GM12878 (cell line): ENCODE measurements around the gene AHNAK. TPM values are rescaled to one million over a fixed set of nuclear protein-coding genes. Genes with fewer than 3 reads are reported as not detected.

Experiments
- ATAC-seq: fragments of 200-7000 bp; cut with Tn5 transposase; 3 replicates; pipeline ENCODE4 v1.9.1; 2020; ENCODE audit warnings: mild to moderate bottlenecking, moderate library complexity
- BruUV-seq: library from RNA; stranded (reverse); fragments of 400-500 nt; replicated peaks from 2 replicates; lab custom pipeline; 2021; lab: Mats Ljungman, UMichigan
- CTCF ChIA-PET: fragments of 300-600 bp; sonication (Branson Sonifier 250); formaldehyde crosslinking; extraction: SDS; loops from one replicate; lab custom pipeline; 2021; ENCODE audit warnings: inconsistent platforms; lab: Yijun Ruan, JAX
- POLR2A ChIA-PET: fragments of 350-600 bp; formaldehyde crosslinking; extraction: SDS; loops from one replicate; lab custom pipeline; 2021; ENCODE audit warnings: inconsistent platforms; lab: Charles Lee
- RAD21 ChIA-PET: fragments of 300-600 bp; sonication (Branson Sonifier 250); formaldehyde crosslinking; loops from one replicate; lab custom pipeline; 2023; ENCODE audit warnings: antibody characterized with exemption; ENCODE audit not compliant: unreplicated experiment; lab: Charles Lee
- SMC1A ChIA-PET: fragments of 300-600 bp; sonication (Branson Sonifier 250); formaldehyde crosslinking; loops from one replicate; lab custom pipeline; 2023; ENCODE audit not compliant: unreplicated experiment, uncharacterized antibody; lab: Charles Lee
- DNase-seq: peaks from one replicate; pipeline ENCODE4 v3.0.0-alpha.2; 2011; ENCODE audit warnings: low read depth, low spot score
- FAIRE-seq: peaks from 3 replicates; lab custom pipeline; 2011; peaks lifted over from hg19 to GRCh38; lab: Jason Lieb, UNC
- H2AFZ ChIP-seq: 2 replicates; pipeline ENCODE4 v1.6.0; 2011; ENCODE audit warnings: low read depth, low read length, control low read depth; ENCODE audit not compliant: control insufficient read depth
- H3K27ac ChIP-seq: 2 replicates; pipeline ENCODE4 v1.5.1; 2011; ENCODE audit warnings: control low read depth; ENCODE audit not compliant: control insufficient read depth, insufficient read depth
- H3K27me3 ChIP-seq, 2 experiments: replicated peaks in 1 of 2; 2 replicates each; pipeline versions ENCODE4 v1.6.0 to v1.6.1; 2011; ENCODE audit warnings: low read length in 1 of 2; ENCODE audit not compliant: control insufficient read depth in 2 of 2, insufficient read depth in 2 of 2
- H3K36me3 ChIP-seq, 2 experiments: 2 replicates each; pipeline ENCODE4 v1.5.1; 2011; ENCODE audit warnings: low read length in 1 of 2; ENCODE audit not compliant: control insufficient read depth in 2 of 2, insufficient read depth in 2 of 2
- H3K4me1 ChIP-seq: 2 replicates; pipeline ENCODE4 v1.6.1; 2011; ENCODE audit warnings: mild to moderate bottlenecking, low read length, moderate library complexity, mixed read lengths; ENCODE audit not compliant: control insufficient read depth, insufficient read depth
- H3K4me2 ChIP-seq: 2 replicates; pipeline ENCODE4 v1.6.0; 2011; ENCODE audit warnings: control low read depth; ENCODE audit not compliant: control insufficient read depth, insufficient read depth
- H3K4me3 ChIP-seq: fragments of 200-600 bp; sonication (generic); 2 replicates; pipeline ENCODE4 v1.5.1; 2016
- H3K79me2 ChIP-seq: 2 replicates; pipeline ENCODE4 v1.6.0; 2011; ENCODE audit warnings: low read length; ENCODE audit not compliant: control insufficient read depth, insufficient read depth
- H3K9ac ChIP-seq: 2 replicates; pipeline ENCODE4 v1.8.0; 2011; ENCODE audit warnings: low read length, control low read depth, mixed read lengths; ENCODE audit not compliant: control insufficient read depth, insufficient read depth
- H3K9me3 ChIP-seq: replicated peaks from 3 replicates; pipeline ENCODE4 v1.5.1; 2011; ENCODE audit warnings: mild to moderate bottlenecking, low read length; ENCODE audit not compliant: control insufficient read depth, insufficient read depth
- H4K20me1 ChIP-seq: 2 replicates; pipeline ENCODE4 v1.6.0; 2011; ENCODE audit not compliant: control insufficient read depth, insufficient read depth
- PML ChIP-seq: IDR thresholded peaks from 2 replicates; pipeline ENCODE4 v1.6.1; 2012; ENCODE audit warnings: low read length, inconsistent platforms
- RAD51 ChIP-seq: fragments of 450-650 bp; IDR thresholded peaks from 2 replicates; pipeline ENCODE4 v1.6.1; 2016; ENCODE audit warnings: moderate library complexity, mild to moderate bottlenecking, inconsistent platforms
- RB1 ChIP-seq: fragments of 450-650 bp; formaldehyde crosslinking; IDR thresholded peaks from 2 replicates; pipeline ENCODE4 v1.6.1; 2017; ENCODE audit warnings: mild to moderate bottlenecking, borderline replicate concordance
- RUNX3 ChIP-seq: IDR thresholded peaks from 2 replicates; pipeline ENCODE4 v1.6.1; 2012; ENCODE audit warnings: low read length, inconsistent platforms
- SMARCA5 ChIP-seq: fragments of 450-650 bp; IDR thresholded peaks from 2 replicates; pipeline ENCODE4 v1.6.1; 2017; ENCODE audit warnings: mild to moderate bottlenecking
- STAT1 ChIP-seq: fragments of 450-650 bp; conservative IDR thresholded peaks from 2 replicates; pipeline ENCODE4 v1.6.1; 2014; ENCODE audit warnings: antibody characterized with exemption, mild to moderate bottlenecking
- SUZ12 ChIP-seq: fragments of 200-600 bp; sonication (generic); IDR thresholded peaks from one replicate; pipeline ENCODE4 v1.6.1; 2018; ENCODE audit warnings: antibody characterized with exemption, mild to moderate bottlenecking; ENCODE audit not compliant: unreplicated experiment
- TAF1 ChIP-seq: IDR thresholded peaks from 2 replicates; pipeline ENCODE4 v1.6.1; 2011; ENCODE audit warnings: mild to moderate bottlenecking, low read depth, low read length, borderline replicate concordance
- WGBS: methylation state at CpG from one replicate; pipeline ENCODE4 v1.1.6; 2016; ENCODE audit warnings: low lambda C conversion rate; ENCODE audit not compliant: insufficient replicate concordance, insufficient coverage; ENCODE audit errors: missing lambda C conversion rate; 5-methylcytosine and 5-hydroxymethylcytosine counted together
- in situ Hi-C: fragments of 300-500 bp; cut with MboI; formaldehyde crosslinking; loops from 9 replicates; pipeline ENCODE4 v1.14.3; 2018; ENCODE audit warnings: mixed read lengths
- intact Hi-C: fragments of 100-400 bp; cut with micrococcal nuclease; formaldehyde crosslinking; loops from one replicate; pipeline ENCODE4 v1.14.2; 2022; ENCODE audit not compliant: unreplicated experiment
- polyA plus RNA-seq, 11 experiments: library from polyadenylated mRNA; depleted of rRNA in 4 of 11; unstranded in 6 of 11; stranded (reverse) in 5 of 11; fragments of >200 nt; fragmentation: Nextera tagmentation in 4 of 11; fragmentation: Illumina TruSeq in 1 of 11; extraction: Ambion mirVana in 4 of 11; extraction: Trizol in 1 of 11; gene quantifications; 1 replicate in 1 of 11; 2 replicates in 10 of 11; pipeline versions ENCODE4 v1.2.1 to v1.2.3, GENCODE V29; 2011 to 2016; ENCODE audit warnings: inconsistent platforms in 2 of 11, missing spikeins in 2 of 11, low read depth in 1 of 11
- total RNA-seq, 4 experiments: library from RNA; depleted of rRNA in 3 of 4; stranded (reverse); fragments of >200 nt in 3 of 4; fragmentation: Illumina TruSeq in 1 of 4; extraction: Trizol in 1 of 4; gene quantifications; 2 replicates each; pipeline versions ENCODE4 v1.2.1 to v1.2.3, GENCODE V29; 2013 to 2021
- TF ChIP-seq, protein P1 (sequence below): fragments of 150-350 bp; IDR thresholded peaks from 2 replicates; pipeline ENCODE4 v1.6.1; 2014; ENCODE audit warnings: mild to moderate bottlenecking, low read depth, low read length
- TF ChIP-seq, protein P2 (sequence below): fragments of 450-650 bp; IDR thresholded peaks from 2 replicates; pipeline ENCODE4 v1.6.1; 2018; ENCODE audit warnings: mild to moderate bottlenecking, low read depth, moderate library complexity; ENCODE audit not compliant: partially characterized antibody
- TF ChIP-seq, protein P3 (sequence below): fragments of 450-650 bp; IDR thresholded peaks from 2 replicates; pipeline ENCODE4 v1.6.1; 2017; ENCODE audit warnings: mild to moderate bottlenecking, moderate library complexity

Gene AHNAK
- total and polyA plus RNA-seq, 10 of the 15 experiments (the other 5 are each of a cell fraction or from before 2014, with no cell fraction given): 0.76 to 90.3 (median 19.4) TPM

DNA sequence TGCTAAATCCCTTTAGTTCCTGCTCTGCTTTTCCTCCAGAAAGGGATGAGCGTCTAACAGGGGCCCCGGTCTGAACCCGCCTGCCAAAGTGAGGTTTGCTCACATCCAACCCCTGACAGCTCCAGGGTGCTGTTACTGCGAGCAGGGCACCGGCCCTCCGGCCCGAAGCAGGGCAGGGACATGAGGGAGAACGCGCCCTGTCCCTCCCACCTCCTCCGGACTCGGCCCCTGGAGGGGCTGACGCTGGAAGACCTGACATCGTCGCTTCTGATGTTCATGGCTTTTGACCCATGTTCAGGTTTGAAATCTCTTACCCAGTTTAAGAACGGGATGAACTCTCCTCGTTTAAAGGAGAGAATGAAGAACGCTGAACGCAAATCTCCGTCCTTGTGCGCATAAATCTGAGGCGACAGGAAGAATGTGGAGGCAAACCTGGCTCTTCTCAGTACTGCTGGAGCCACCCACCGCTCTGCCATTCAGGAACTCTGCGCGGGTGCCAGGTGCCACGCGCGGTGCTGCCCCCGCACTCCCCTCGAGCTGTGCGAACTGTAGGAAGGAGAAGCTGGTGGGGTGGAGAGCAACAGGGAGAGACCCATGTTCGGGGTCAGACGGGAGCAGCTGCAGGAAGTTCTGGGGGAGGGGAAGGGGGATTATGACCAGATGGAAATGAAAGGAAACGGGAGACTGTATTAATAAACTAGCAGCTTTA, 27.9 kb upstream of the AHNAK start:
- 3% methylated on average over 33 of the region's 33 CpGs for WGBS
- peak overlapping the region; percentile 86 for H3K27ac ChIP-seq
- CTCF ChIA-PET: interaction anchor here (0.6 to 3.9 kb wide), 12 partner anchors 13 to 195 kb away, joined by 3 to 27 read pairs (median 4); partner anchors contain the start of genes HNRNPUL2 and TUT1
- POLR2A ChIA-PET: interaction anchor here (0.5 to 5.0 kb wide), 29 partner anchors 9 to 241 kb away, joined by 3 to 37 read pairs (median 4); partner anchors contain the start of genes B3GAT3, C11orf98, CSKMT and HNRNPUL2
- no peaks in the 10 kb centered on the region for H3K9me3 ChIP-seq
- BruUV-seq: TSS peak; percentile 96
- ATAC-seq: peak; percentile 37
- peak; percentile 56 for FAIRE-seq
- no peaks in the 10 kb centered on the region for H3K27me3 ChIP-seq
- peak overlapping the region; percentile 97 for H3K9ac ChIP-seq
- RAD21 ChIA-PET: interaction anchor here (0.6 to 3.3 kb wide), 19 partner anchors 9 to 197 kb away, joined by 3 to 27 read pairs (median 4); partner anchors contain the start of genes AHNAK, B3GAT3, C11orf98 and CSKMT
- H2AFZ ChIP-seq: peak overlapping the region; percentile 88
- SMC1A ChIA-PET: interaction anchor here (0.6 to 2.1 kb wide), 10 partner anchors 13 to 466 kb away, joined by 3 to 14 read pairs (median 4); partner anchors contain the start of gene TUT1
- H4K20me1 ChIP-seq: no peaks in the 10 kb centered on the region
- DNase-seq: no peak
- H3K4me1 ChIP-seq: peaks cover 24% of the 10 kb centered on the region
- in situ Hi-C loops (no loop called here), intact Hi-C loops (no loop called here)
- H3K36me3 ChIP-seq: peaks cover 16 to 33% of the 10 kb centered on the region in 2 experiments
- H3K4me2 ChIP-seq: peak overlapping the region; percentile 99
- peak overlapping the region; percentile 90 for H3K4me3 ChIP-seq
- H3K79me2 ChIP-seq: peaks cover 51% of the 10 kb centered on the region
- TF ChIP-seq, protein P1, sequence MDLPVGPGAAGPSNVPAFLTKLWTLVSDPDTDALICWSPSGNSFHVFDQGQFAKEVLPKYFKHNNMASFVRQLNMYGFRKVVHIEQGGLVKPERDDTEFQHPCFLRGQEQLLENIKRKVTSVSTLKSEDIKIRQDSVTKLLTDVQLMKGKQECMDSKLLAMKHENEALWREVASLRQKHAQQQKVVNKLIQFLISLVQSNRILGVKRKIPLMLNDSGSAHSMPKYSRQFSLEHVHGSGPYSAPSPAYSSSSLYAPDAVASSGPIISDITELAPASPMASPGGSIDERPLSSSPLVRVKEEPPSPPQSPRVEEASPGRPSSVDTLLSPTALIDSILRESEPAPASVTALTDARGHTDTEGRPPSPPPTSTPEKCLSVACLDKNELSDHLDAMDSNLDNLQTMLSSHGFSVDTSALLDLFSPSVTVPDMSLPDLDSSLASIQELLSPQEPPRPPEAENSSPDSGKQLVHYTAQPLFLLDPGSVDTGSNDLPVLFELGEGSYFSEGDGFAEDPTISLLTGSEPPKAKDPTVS: no peak
- TF ChIP-seq, protein P2, sequence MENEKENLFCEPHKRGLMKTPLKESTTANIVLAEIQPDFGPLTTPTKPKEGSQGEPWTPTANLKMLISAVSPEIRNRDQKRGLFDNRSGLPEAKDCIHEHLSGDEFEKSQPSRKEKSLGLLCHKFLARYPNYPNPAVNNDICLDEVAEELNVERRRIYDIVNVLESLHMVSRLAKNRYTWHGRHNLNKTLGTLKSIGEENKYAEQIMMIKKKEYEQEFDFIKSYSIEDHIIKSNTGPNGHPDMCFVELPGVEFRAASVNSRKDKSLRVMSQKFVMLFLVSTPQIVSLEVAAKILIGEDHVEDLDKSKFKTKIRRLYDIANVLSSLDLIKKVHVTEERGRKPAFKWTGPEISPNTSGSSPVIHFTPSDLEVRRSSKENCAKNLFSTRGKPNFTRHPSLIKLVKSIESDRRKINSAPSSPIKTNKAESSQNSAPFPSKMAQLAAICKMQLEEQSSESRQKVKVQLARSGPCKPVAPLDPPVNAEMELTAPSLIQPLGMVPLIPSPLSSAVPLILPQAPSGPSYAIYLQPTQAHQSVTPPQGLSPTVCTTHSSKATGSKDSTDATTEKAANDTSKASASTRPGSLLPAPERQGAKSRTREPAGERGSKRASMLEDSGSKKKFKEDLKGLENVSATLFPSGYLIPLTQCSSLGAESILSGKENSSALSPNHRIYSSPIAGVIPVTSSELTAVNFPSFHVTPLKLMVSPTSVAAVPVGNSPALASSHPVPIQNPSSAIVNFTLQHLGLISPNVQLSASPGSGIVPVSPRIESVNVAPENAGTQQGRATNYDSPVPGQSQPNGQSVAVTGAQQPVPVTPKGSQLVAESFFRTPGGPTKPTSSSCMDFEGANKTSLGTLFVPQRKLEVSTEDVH: no peak
- peak; percentile 12; the same call in 1 of the 2 replicates for TF ChIP-seq RUNX3
- TF ChIP-seq TAF1: no peak
- TF ChIP-seq STAT1: 0 out of 2 replicates have a peak, but pooled peaks have one; percentile 61
- TF ChIP-seq SUZ12: no peak
- TF ChIP-seq, protein P3, sequence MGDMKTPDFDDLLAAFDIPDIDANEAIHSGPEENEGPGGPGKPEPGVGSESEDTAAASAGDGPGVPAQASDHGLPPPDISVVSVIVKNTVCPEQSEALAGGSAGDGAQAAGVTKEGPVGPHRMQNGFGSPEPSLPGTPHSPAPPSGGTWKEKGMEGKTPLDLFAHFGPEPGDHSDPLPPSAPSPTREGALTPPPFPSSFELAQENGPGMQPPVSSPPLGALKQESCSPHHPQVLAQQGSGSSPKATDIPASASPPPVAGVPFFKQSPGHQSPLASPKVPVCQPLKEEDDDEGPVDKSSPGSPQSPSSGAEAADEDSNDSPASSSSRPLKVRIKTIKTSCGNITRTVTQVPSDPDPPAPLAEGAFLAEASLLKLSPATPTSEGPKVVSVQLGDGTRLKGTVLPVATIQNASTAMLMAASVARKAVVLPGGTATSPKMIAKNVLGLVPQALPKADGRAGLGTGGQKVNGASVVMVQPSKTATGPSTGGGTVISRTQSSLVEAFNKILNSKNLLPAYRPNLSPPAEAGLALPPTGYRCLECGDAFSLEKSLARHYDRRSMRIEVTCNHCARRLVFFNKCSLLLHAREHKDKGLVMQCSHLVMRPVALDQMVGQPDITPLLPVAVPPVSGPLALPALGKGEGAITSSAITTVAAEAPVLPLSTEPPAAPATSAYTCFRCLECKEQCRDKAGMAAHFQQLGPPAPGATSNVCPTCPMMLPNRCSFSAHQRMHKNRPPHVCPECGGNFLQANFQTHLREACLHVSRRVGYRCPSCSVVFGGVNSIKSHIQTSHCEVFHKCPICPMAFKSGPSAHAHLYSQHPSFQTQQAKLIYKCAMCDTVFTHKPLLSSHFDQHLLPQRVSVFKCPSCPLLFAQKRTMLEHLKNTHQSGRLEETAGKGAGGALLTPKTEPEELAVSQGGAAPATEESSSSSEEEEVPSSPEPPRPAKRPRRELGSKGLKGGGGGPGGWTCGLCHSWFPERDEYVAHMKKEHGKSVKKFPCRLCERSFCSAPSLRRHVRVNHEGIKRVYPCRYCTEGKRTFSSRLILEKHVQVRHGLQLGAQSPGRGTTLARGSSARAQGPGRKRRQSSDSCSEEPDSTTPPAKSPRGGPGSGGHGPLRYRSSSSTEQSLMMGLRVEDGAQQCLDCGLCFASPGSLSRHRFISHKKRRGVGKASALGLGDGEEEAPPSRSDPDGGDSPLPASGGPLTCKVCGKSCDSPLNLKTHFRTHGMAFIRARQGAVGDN: peak; percentile 39; the same call in 1 of the 2 replicates
- TF ChIP-seq RB1: 0 out of 2 replicates have a peak, but pooled peaks have one; percentile 6
- 0 out of 2 replicates have a peak, but pooled peaks have one; percentile 14 for TF ChIP-seq PML
- TF ChIP-seq SMARCA5: 0 out of 2 replicates have a peak, but pooled peaks have one; percentile 18
- TF ChIP-seq RAD51: no peak
